Inflammatory macrophage treated with lipopolysaccharide for 1 hour (primary cell): ENCODE data around the gene MYO16.
"Not testable (repeated sequence)": the region's sequence is repeated elsewhere in the genome, so short reads cannot be mapped to it uniquely, and the experiment has no call there.

ENCODE experiments used
- DNase-seq, 2 donors: peaks; one replicate each; pipeline ENCODE4 v3.0.0-alpha.2; 2020 to 2022

Gene MYO16

DNA sequence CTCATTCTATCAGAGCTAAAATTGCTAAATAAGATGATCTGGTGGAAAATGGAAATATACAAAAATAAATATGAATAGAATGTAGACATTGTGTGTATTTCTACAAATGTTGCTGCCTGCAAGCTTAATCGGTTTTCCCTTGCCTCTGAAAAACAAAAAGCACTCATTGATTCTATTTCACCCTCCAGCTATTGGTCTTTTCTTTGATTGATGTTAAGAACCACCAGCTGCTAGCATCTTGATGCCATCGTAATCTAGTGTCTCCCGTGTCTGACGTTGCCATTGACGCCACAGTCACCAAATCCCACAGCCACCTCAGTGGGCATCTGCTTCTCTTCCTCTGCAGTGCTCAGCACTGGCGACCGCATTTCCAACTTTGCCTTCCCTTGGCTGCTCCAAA is 461.8 kb downstream of the MYO16 start:
- no peak for DNase-seq

DNA sequence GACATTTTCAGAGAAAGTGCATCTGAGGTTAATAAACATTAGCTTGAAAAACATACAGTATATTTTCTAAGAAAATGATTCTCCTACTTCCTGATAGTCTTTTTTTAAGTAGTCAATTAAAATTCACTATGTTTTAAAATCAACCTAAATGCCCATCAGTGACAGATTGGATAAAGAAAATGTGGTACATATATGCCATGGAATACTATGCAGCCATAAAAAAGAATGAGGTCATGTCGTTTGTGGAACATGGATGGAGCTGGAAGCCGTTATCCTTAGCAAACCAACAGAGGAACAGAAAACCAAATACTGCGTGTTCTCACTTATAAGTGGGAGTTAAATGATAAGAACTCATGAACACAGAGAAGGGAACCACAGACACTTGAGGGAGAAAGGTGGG is 462.8 kb downstream of the MYO16 start:
- DNase-seq = not testable (repeated sequence)

GRCh38 chr13:109093998-109094397 is 464.6 kb downstream of the MYO16 start:
- DNase-seq = no peak

DNA sequence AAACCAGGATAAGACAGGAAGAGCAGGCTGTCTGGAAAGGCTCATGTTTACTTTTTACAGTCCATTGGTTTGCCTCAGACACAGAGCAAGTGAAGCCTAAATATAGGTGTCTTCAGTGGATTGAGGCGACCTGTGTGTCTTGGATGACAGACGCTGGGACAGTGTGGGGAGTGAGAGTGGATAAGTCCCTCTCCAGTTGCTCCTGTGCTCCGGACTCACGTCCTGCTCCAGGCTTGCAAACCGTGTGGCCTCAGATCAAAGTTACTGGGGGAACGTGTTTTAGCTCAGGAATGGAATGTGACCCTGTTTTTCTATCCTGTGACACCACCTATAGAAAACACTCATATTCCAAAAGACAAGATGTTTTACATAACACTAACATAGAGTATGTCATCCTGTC is 465.7 kb downstream of the MYO16 start:
- no peak for DNase-seq

- peak in 1 of 2 donors; percentile 7 for DNase-seq
These were observed 466.7 kb downstream of the MYO16 start for GRCh38 chr13:109096101-109096500.

DNA sequence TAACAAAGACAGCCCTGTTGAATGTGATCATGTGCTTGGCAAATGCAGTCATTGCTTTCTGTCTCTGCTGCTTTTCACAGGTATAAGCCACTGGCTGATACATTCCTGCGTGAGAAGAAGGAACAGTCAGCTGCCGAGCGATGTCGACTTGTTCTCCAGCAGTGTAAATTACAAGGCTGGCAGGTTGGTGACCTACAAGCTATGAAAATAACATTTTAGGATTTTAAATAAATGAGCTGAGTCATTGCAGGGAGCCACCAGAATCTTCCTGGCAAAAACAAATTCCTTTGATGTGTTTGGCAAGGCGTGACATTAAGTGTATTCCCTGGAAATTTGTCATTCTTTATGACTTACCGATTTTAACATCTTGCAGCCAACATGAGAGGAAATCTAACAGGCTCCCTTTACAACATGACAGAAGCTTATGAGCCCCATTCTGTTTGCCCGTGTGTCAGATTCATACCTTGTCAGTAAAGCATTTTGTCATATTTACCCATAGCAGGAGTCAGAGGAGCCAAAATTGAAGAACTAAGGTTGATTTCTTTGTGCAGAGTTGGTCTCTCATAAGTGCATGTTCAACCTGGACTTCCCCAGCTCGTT is 471.4 kb downstream of the MYO16 start:
- DNase-seq = no peak

- no peak for DNase-seq
These were observed 472.2 kb downstream of the MYO16 start for GRCh38 chr13:109101550-109102144.

GRCh38 chr13:109105899-109106298 is 476.5 kb downstream of the MYO16 start:
- no peak for DNase-seq

- DNase-seq = no peak
These were observed 480.7 kb downstream of the MYO16 start for GRCh38 chr13:109110159-109110558.

- DNase-seq = no peak
These were observed 481.7 kb downstream of the MYO16 start for GRCh38 chr13:109111141-109111540.

- DNase-seq = no peak
These were observed 484.0 kb downstream of the MYO16 start for GRCh38 chr13:109113427-109113826.

DNA sequence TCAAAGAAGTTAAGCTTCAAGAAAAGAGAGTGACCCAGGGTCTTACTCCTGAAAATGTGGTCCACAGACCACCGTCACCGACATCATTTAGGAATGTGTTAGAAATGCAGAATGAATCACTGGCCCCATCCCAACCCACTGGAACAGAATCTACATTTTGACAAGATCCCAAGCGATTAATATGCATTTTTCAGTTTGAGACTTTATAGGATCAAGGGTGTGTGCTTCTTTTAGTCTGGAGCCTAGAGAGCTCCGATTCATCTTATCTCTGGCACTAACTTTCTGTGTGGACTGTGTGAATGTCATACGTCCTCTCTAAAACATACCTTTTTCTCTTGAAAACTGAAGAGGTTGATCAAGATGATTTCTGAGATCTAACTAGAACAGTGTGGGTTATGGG is 484.8 kb downstream of the MYO16 start:
- DNase-seq = no peak

DNA sequence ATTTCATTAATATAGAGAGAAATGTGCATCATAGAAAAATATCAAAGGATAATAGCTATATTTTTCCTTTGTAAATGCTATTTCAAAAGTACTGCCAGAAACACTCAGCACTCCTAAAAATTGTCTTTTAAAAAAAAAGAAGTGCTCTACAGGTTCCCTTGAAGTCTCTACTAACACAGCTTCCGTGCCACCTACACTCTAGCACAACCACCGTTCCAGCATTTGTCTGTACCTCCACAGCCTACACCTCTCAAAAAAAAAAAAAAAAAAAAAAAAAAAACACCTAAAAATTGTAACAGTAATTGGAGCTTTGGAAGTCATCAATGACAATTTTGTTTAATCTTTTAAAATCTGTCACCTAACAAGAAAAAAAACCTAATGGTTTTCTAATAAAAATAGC is 485.6 kb downstream of the MYO16 start:
- no peak for DNase-seq

DNA sequence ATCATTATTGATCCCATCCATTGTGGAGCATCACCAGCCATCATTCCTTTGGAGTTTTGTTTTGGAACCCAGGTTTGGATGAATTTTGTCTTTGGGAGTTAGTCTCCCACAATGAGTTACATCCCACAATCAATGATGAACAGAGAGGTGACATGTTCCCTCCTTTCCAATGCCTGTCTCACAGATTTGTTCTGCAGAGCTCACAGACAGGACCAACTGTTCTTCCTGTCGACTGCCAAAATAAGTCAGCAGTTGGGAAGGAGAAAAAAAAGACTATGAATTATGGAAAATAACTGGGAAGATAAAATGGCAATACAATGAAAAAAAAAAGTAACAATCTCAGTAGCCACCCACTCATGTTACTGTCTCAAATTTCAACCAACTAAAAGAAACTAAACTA is 489.1 kb downstream of the MYO16 start:
- no peak for DNase-seq

- DNase-seq = no peak
These were observed 490.5 kb downstream of the MYO16 start for GRCh38 chr13:109119896-109120295.

DNA sequence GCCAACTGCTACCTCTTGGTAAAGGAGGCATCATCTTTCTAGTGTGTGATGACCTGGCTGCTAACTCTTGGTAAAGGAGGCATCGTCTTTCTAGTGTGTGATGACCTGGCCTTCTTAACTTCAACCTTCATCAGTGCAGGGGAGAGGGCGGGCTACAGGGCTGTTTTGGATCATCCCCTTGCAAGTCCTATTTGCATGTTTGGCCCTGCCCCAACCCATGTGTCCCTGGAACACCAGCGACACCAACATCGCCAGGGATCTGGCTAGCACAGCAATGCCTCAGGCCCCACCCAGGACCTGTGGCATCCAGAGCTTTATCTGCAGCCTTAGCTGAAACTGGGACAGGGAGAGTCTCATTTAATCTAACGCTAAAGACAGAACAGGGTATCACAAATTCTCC is 492.4 kb downstream of the MYO16 start:
- DNase-seq = no peak

DNA sequence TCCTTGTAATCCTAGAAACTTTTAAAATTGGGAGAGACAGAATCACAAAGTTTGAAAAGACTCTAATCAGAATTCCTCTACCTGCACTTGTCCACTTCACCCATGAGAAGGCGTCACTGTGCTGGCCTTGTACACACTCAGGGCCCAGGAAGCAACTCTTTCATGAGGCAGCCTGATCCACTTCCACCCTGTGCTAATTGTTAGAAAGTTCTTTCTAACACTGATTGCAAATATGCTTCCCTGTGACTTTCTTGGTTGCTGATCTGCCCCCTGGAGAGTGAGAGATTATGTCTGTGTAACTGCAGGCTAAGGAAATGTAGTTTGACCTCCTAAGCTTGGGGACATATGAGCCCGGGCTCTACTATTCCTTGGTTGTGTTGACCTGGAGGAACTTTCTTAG is 494.6 kb downstream of the MYO16 start:
- DNase-seq = no peak

DNA sequence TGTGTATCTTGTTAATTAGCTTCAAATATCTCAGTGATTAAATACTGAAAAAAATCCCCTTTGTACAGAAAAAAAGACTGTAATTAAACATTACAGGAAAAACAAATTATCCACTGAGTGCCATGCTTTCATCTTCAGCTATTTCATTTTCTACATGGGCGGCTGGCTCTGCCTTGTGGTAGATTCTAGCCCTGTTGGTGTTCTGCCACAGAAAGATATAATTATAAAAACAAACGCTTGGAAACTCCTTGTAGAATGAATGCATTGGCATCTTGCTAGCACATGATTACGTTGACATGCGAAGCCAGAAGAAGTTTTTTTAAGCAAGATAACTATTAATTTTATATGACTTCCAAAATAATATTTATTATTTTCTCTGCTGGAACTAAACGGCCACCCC is 496.8 kb downstream of the MYO16 start:
- DNase-seq = no peak

DNA sequence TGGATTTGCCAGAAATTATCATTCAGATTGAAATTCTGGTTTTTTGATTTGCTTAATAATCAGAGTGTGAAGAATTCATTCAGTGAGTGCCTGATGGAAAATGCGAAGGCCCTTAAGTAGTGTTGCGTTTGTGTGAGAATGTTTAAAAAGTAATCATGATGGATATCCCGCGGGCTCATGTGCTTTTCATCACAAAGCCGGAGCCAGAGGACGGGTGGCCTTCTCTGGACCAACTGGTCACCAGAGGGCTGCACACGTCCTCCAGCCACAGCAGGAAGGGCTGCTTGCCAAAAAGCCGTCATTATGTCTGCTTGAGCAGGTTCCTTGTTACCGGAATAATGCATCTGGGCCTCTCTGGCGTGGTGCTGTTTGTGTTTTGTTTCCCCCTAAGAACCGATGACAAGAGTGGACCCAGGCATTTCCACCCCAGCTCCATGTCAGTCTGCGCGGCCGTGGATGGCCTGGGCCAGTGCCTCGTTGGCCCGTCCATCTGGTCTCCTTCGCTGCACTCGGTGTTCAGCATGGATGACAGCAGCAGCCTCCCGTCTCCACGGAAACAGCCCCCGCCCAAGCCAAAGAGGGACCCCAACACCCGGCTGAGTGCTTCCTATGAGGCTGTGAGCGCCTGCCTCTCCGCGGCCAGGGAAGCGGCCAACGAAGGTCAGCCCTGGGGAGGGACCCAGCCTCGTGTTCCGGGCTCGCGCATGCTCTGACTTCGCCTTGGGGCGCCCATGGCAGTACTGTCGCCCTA is 497.7 kb downstream of the MYO16 start:
- DNase-seq = no peak

DNA sequence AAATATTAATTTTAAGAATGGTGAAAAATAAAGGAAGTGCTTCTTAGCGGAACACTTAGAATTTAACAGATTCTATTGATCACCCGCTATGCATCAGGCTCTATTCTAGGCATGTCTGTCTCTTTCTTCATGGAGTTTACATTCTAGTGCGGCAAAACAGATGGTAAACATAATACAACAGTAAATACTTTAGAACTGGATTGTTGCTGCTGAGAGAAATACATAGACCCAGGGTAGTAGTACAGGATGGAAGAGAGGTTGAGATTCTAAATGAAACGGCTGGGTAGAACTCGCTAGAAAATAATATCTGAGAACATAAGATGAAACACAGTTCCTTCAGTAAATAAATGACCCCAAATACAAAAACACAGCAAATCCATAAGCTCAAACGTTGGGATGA is 498.7 kb downstream of the MYO16 start:
- no peak for DNase-seq

- no peak for DNase-seq
These were observed 500.9 kb downstream of the MYO16 start for GRCh38 chr13:109130093-109130835.

DNA sequence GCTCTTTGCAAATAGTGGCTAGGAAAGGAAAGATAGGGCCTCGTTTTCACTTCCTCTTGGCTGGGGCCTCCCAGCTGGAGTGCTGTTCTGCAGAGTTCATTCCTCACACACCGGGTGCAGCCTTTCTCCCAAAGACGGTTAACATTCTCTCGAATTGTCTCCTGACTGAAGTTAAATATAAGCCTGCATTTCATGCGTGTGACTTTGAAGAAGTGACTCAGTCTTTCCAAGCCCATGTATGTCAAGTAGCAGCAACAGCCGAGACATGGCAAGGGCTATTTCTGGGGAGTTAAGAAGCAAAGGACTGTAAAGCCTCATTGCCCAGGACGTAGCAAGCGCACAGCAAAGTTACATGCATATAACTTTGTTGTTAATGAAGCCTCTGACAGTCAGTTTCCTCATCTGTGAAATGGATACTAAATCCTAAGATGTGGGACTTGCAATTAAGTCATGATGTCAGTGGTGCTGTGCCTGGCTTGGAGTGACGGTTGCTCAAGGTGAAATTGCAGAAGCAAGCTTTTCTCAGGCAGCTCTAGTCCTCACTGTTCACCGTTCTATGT is 502.4 kb downstream of the MYO16 start:
- peak; percentile 10 to 42 for DNase-seq

- no peak for DNase-seq
These were observed 505.6 kb downstream of the MYO16 start for GRCh38 chr13:109135018-109135417.
